CD4-positive, alpha-beta T cell treated with Interleukin-10 for 1 hour (primary cell): ENCODE data around the gene APEH.

Experiments
- DNase-seq: peaks from one replicate; pipeline ENCODE4 v3.0.0-alpha.2; 2020

The APEH gene

GRCh38 chr3:49732597-49732996 lies 58.4 kb downstream of the APEH start:
- DNase-seq: no peak

GRCh38 chr3:49733551-49733950 lies 59.4 kb downstream of the APEH start:
- no peak for DNase-seq
